Nasal cavity respiratory epithelium epithelial cell of viscerocranial mucosa (primary cell): ENCODE results near the gene FBXW10B. TPM values are rescaled to one million over a fixed set of nuclear protein-coding genes. Genes with fewer than 3 reads are reported as not detected.

Experiments used
- total RNA-seq: library from RNA; depleted of rRNA; stranded (reverse); fragments of >200 nt; gene quantifications from 2 replicates; pipeline ENCODE4 v1.2.3, GENCODE V29; 2014

FBXW10B gene, protein sequence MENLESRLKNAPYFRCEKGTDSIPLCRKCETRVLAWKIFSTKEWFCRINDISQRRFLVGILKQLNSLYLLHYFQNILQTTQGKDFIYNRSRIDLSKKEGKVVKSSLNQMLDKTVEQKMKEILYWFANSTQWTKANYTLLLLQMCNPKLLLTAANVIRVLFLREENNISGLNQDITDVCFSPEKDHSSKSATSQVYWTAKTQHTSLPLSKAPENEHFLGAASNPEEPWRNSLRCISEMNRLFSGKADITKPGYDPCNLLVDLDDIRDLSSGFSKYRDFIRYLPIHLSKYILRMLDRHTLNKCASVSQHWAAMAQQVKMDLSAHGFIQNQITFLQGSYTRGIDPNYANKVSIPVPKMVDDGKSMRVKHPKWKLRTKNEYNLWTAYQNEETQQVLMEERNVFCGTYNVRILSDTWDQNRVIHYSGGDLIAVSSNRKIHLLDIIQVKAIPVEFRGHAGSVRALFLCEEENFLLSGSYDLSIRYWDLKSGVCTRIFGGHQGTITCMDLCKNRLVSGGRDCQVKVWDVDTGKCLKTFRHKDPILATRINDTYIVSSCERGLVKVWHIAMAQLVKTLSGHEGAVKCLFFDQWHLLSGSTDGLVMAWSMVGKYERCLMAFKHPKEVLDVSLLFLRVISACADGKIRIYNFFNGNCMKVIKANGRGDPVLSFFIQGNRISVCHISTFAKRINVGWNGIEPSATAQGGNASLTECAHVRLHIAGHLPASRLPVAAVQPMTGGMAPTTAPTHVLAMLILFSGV
- 1.0 and 3.8 TPM in 2 replicates for total RNA-seq

DNA sequence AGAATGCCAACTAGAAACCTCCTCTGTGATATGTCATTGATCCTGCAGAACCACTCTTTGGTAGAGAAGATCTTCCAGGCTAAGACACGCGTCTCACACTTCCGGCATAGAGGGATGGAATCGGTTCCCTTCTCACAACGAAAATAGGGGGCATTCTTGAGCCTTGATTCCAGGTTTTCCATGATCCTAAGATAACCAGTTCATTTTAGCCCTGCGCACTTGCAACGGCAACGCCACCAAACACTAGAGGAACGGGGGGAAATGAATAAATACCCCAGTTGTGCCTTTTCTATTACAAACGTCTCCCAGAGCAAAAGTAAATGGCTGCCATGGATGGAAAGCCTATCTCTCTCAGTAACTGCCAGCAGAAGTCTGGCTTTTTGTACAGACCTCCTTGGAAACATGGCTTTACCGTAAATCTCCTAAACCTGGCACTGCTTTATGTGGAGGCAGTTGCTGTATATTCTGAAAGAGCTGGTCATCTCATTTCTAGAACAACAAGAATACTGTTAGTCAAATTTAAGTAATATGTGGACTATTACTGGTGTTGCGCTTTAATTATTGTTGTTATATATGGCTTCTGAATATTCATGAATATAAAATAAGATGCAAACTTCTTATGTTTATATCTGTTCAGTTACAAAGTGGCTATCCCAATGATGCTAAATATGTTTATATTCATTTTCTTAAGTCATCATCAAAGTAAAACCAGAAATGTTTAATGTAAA lies at the start of gene FBXW10B:
FBXW10B (minus strand) TSS at position 374 of the 728 bp plus-strand sequence; CDS start at position 182, 192 bp downstream.

Other genes with a start within 250 kb of the FBXW10B start
- 0.34 and 2.6 TPM in 2 replicates for gene CDRT4, start 152.1 kb downstream of the FBXW10B start, total RNA-seq
- 25.8 and 33.8 TPM in 2 replicates for gene TVP23C, start 56.2 kb downstream of the FBXW10B start, total RNA-seq
- gene TRIM16, start 64.6 kb upstream of the FBXW10B start, total RNA-seq = 109 and 152 TPM in 2 replicates
- gene ZNF286A, start 80.0 kb upstream of the FBXW10B start, total RNA-seq = 32.5 and 35.2 TPM in 2 replicates
- under 0.01 and 0.21 TPM in 2 replicates for gene TBC1D26, start 112.6 kb upstream of the FBXW10B start, total RNA-seq